Esophagus mucosa (tissue), 1 donor: Measurements from ENCODE around the gene SLC38A3. TPM values are rescaled to one million over a fixed set of nuclear protein-coding genes. Genes with fewer than 3 reads are reported as not detected.

ENCODE experiments used
- ATAC-seq: fragments of 200-7000 bp; cut with Tn5 transposase; one replicate; pipeline ENCODE4 v1.9.1; 2020
- total RNA-seq: library from RNA; stranded (reverse); gene quantifications from one replicate; pipeline ENCODE4 v1.2.4, GENCODE V29; 2023
- donor health status: DM: yes; HTN: yes; CAD: no.

The SLC38A3 gene
- total RNA-seq, 1 donor from 2014 or later = 0.60 TPM

- no peak for ATAC-seq
These were observed 64.4 kb downstream of the SLC38A3 start for GRCh38 chr3:50269460-50269859.

GRCh38 chr3:50269977-50270413 is 64.9 kb downstream of the SLC38A3 start:
- peak; percentile 14 for ATAC-seq

GRCh38 chr3:50270422-50271224 is 65.6 kb downstream of the SLC38A3 start:
- ATAC-seq = no peak

Other genes starting within 250 kb of the SLC38A3 start
- gene RBM5, start 116.4 kb upstream of the SLC38A3 start, total RNA-seq = 59.5 TPM
- gene SEMA3F, start 49.9 kb upstream of the SLC38A3 start, total RNA-seq = 72.7 TPM
- gene GNAT1, start 13.7 kb upstream of the SLC38A3 start, total RNA-seq = 0.08 TPM
- gene GNAI2, start 30.9 kb downstream of the SLC38A3 start, total RNA-seq = 92.0 TPM
- gene SEMA3B, start 63.9 kb downstream of the SLC38A3 start, total RNA-seq = 2.4 TPM
- gene LSMEM2, start 73.8 kb downstream of the SLC38A3 start, total RNA-seq = not detected
- gene IFRD2, start 87.2 kb downstream of the SLC38A3 start, total RNA-seq = 65.8 TPM
- gene HYAL3, start 94.1 kb downstream of the SLC38A3 start, total RNA-seq = 4.8 TPM
- 7.6 TPM for gene NAA80, start 94.1 kb downstream of the SLC38A3 start, total RNA-seq
- 4.1 TPM for gene HYAL1, start 98.3 kb downstream of the SLC38A3 start, total RNA-seq
- 30.7 TPM for gene HYAL2, start 117.5 kb downstream of the SLC38A3 start, total RNA-seq
- gene TUSC2, start 123.0 kb downstream of the SLC38A3 start, total RNA-seq = 12.2 TPM
- gene RASSF1, start 135.6 kb downstream of the SLC38A3 start, total RNA-seq = 13.6 TPM
- gene ZMYND10, start 140.5 kb downstream of the SLC38A3 start, total RNA-seq = 0.64 TPM
- 11.0 TPM for gene NPRL2, start 145.5 kb downstream of the SLC38A3 start, total RNA-seq
- gene CYB561D2, start 145.6 kb downstream of the SLC38A3 start, total RNA-seq = 15.5 TPM
- 19.3 TPM for gene TMEM115, start 154.2 kb downstream of the SLC38A3 start, total RNA-seq